K562 (cell line): ENCODE data around the gene POLR2C. TPM values are rescaled to one million over a fixed set of nuclear protein-coding genes. Genes with fewer than 3 reads are reported as not detected.
A peak's percentile ranks its signal among the peaks of the same experiment; 100 is the strongest.

Experiments
- ZNF384 ChIP-seq: IDR thresholded peaks from 2 replicates; pipeline ENCODE4 v1.6.1; 2012; ENCODE audit warnings: low read depth, low read length, improper control_type of control experiment
- ZNF551 ChIP-seq: fragments of 250-450 bp; sonication (Bioruptor Pico); IDR thresholded peaks from 2 replicates; pipeline ENCODE4 v1.5.0; 2021; ENCODE audit warnings: mild to moderate bottlenecking, moderate library complexity
- polyA plus RNA-seq, 8 experiments: library from polyadenylated mRNA; depleted of rRNA in 4 of 8; stranded (reverse) in 5 of 8; unstranded in 3 of 8; fragments of >200 nt; fragmentation: Nextera tagmentation in 2 of 8; fragmentation: Illumina TruSeq in 1 of 8; extraction: Ambion mirVana in 2 of 8; extraction: Trizol in 1 of 8; gene quantifications; 2 replicates each; pipeline versions ENCODE4 v1.2.1 to v1.2.3, GENCODE V29; 2011 to 2014; ENCODE audit warnings: inconsistent platforms in 1 of 8, missing spikeins in 1 of 8
- total RNA-seq, 7 experiments: library from RNA; depleted of rRNA in 6 of 7; stranded (reverse); fragments of >200 nt in 6 of 7; fragmentation: Illumina TruSeq in 2 of 7; extraction: Trizol in 2 of 7; gene quantifications; 2 replicates each; pipeline versions ENCODE4 v1.2.1 to v1.2.3, GENCODE V29; 2011 to 2021; ENCODE audit warnings: low replicate concordance in 1 of 7
- TF ChIP-seq, protein P1 (sequence below), 2 experiments: fragments of 450-650 bp in 1 of 2; sonication (generic) in 1 of 2; formaldehyde crosslinking in 1 of 2; IDR thresholded peaks; 2 replicates each; pipeline versions ENCODE4 v1.7.1 to v1.9.0; 2016 to 2022; ENCODE audit warnings: inconsistent platforms in 1 of 2, mild to moderate bottlenecking in 1 of 2, missing genetic modification reagents in 1 of 2
- TF ChIP-seq, protein P2 (sequence below): fragments of 200-600 bp; sonication (generic); IDR thresholded peaks from one replicate; pipeline ENCODE4 v1.6.1; 2012; ENCODE audit warnings: mild to moderate bottlenecking, low read depth, low read length, inconsistent platforms

POLR2C gene
- total and polyA plus RNA-seq, 9 of the 15 experiments (the other 6 are each of a cell fraction or from before 2014, with no cell fraction given) = 70.3 to 163 (median 92.3) TPM

- TF ChIP-seq, protein P1, sequence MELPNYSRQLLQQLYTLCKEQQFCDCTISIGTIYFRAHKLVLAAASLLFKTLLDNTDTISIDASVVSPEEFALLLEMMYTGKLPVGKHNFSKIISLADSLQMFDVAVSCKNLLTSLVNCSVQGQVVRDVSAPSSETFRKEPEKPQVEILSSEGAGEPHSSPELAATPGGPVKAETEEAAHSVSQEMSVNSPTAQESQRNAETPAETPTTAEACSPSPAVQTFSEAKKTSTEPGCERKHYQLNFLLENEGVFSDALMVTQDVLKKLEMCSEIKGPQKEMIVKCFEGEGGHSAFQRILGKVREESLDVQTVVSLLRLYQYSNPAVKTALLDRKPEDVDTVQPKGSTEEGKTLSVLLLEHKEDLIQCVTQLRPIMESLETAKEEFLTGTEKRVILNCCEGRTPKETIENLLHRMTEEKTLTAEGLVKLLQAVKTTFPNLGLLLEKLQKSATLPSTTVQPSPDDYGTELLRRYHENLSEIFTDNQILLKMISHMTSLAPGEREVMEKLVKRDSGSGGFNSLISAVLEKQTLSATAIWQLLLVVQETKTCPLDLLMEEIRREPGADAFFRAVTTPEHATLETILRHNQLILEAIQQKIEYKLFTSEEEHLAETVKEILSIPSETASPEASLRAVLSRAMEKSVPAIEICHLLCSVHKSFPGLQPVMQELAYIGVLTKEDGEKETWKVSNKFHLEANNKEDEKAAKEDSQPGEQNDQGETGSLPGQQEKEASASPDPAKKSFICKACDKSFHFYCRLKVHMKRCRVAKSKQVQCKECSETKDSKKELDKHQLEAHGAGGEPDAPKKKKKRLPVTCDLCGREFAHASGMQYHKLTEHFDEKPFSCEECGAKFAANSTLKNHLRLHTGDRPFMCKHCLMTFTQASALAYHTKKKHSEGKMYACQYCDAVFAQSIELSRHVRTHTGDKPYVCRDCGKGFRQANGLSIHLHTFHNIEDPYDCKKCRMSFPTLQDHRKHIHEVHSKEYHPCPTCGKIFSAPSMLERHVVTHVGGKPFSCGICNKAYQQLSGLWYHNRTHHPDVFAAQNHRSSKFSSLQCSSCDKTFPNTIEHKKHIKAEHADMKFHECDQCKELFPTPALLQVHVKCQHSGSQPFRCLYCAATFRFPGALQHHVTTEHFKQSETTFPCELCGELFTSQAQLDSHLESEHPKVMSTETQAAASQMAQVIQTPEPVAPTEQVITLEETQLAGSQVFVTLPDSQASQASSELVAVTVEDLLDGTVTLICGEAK (IDR thresholded peaks at IDR 0.05) = 0 out of 2 replicates have a peak, but pooled peaks have one; percentile 55
- TF ChIP-seq, protein P1 (CRISPR knock-in tag; IDR thresholded peaks at IDR 0.05) = no peak
- TF ChIP-seq, protein P2, sequence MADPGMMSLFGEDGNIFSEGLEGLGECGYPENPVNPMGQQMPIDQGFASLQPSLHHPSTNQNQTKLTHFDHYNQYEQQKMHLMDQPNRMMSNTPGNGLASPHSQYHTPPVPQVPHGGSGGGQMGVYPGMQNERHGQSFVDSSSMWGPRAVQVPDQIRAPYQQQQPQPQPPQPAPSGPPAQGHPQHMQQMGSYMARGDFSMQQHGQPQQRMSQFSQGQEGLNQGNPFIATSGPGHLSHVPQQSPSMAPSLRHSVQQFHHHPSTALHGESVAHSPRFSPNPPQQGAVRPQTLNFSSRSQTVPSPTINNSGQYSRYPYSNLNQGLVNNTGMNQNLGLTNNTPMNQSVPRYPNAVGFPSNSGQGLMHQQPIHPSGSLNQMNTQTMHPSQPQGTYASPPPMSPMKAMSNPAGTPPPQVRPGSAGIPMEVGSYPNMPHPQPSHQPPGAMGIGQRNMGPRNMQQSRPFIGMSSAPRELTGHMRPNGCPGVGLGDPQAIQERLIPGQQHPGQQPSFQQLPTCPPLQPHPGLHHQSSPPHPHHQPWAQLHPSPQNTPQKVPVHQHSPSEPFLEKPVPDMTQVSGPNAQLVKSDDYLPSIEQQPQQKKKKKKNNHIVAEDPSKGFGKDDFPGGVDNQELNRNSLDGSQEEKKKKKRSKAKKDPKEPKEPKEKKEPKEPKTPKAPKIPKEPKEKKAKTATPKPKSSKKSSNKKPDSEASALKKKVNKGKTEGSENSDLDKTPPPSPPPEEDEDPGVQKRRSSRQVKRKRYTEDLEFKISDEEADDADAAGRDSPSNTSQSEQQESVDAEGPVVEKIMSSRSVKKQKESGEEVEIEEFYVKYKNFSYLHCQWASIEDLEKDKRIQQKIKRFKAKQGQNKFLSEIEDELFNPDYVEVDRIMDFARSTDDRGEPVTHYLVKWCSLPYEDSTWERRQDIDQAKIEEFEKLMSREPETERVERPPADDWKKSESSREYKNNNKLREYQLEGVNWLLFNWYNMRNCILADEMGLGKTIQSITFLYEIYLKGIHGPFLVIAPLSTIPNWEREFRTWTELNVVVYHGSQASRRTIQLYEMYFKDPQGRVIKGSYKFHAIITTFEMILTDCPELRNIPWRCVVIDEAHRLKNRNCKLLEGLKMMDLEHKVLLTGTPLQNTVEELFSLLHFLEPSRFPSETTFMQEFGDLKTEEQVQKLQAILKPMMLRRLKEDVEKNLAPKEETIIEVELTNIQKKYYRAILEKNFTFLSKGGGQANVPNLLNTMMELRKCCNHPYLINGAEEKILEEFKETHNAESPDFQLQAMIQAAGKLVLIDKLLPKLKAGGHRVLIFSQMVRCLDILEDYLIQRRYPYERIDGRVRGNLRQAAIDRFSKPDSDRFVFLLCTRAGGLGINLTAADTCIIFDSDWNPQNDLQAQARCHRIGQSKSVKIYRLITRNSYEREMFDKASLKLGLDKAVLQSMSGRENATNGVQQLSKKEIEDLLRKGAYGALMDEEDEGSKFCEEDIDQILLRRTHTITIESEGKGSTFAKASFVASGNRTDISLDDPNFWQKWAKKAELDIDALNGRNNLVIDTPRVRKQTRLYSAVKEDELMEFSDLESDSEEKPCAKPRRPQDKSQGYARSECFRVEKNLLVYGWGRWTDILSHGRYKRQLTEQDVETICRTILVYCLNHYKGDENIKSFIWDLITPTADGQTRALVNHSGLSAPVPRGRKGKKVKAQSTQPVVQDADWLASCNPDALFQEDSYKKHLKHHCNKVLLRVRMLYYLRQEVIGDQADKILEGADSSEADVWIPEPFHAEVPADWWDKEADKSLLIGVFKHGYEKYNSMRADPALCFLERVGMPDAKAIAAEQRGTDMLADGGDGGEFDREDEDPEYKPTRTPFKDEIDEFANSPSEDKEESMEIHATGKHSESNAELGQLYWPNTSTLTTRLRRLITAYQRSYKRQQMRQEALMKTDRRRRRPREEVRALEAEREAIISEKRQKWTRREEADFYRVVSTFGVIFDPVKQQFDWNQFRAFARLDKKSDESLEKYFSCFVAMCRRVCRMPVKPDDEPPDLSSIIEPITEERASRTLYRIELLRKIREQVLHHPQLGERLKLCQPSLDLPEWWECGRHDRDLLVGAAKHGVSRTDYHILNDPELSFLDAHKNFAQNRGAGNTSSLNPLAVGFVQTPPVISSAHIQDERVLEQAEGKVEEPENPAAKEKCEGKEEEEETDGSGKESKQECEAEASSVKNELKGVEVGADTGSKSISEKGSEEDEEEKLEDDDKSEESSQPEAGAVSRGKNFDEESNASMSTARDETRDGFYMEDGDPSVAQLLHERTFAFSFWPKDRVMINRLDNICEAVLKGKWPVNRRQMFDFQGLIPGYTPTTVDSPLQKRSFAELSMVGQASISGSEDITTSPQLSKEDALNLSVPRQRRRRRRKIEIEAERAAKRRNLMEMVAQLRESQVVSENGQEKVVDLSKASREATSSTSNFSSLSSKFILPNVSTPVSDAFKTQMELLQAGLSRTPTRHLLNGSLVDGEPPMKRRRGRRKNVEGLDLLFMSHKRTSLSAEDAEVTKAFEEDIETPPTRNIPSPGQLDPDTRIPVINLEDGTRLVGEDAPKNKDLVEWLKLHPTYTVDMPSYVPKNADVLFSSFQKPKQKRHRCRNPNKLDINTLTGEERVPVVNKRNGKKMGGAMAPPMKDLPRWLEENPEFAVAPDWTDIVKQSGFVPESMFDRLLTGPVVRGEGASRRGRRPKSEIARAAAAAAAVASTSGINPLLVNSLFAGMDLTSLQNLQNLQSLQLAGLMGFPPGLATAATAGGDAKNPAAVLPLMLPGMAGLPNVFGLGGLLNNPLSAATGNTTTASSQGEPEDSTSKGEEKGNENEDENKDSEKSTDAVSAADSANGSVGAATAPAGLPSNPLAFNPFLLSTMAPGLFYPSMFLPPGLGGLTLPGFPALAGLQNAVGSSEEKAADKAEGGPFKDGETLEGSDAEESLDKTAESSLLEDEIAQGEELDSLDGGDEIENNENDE = peak; percentile 97
- TF ChIP-seq ZNF384 (no peak), ZNF551 (no peak)
Measured at GRCh38 chr16:57485916-57486857, 23.7 kb downstream of the POLR2C start, which contains the start of gene DOK4 (continued).
